ENCODE data around the gene TNS1.
"Not testable (repeated sequence)": the region's sequence is repeated elsewhere in the genome, so short reads cannot be mapped to it uniquely, and the experiment has no call there.

The TNS1 gene

DNA sequence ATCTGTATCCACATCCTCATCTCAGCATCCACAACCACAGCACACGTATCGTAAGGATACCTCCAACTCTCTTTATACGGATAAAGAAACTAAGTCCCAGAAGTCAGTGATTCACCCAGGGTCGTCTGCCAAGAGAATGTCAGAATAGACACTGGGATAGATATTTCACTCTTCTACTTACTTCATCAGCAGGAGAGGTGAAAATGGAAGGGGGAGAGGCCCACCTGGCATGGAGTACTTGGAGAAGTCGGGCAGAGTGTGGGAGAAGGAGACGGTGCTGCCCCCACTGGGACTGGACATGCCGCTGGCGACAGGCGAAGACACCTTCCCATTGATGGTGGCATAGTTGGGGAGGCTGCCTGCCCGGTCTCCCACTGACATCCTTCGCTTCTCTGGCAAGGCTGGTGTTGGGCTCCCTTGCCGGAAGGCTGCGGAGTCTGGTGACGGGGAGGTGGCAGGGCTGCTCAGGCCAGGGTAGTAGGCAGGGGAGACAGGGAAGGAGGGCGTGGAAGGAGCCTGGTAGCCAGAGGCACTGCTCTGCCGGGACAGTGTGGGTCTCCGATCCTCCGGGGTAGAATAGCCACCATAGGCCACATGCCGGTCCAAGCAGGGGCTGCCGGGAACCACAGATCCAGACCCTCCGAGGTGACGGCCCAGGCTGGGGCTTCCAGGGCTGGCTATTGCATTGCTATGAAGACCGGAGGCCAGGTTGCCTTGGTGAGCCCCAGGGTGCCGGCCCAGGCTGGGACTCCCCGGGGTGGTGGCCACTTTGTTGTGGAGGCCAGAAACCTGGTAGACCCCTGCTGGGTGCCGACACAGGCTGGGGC is 185.1 kb downstream of the TNS1 start:
- Histone ChIP-seq H3K4me1 (no peaks in the 10 kb centered on the region), H3K9me3 (no peaks in the 10 kb centered on the region), H3K4me3 (ENCODE audit: low read depth, low read length) (no peak overlapping the region), H3K27me3 (no peaks in the 10 kb centered on the region), H3K36me3 (peaks cover 62% of the 10 kb centered on the region)
- TF ChIP-seq, protein P1, sequence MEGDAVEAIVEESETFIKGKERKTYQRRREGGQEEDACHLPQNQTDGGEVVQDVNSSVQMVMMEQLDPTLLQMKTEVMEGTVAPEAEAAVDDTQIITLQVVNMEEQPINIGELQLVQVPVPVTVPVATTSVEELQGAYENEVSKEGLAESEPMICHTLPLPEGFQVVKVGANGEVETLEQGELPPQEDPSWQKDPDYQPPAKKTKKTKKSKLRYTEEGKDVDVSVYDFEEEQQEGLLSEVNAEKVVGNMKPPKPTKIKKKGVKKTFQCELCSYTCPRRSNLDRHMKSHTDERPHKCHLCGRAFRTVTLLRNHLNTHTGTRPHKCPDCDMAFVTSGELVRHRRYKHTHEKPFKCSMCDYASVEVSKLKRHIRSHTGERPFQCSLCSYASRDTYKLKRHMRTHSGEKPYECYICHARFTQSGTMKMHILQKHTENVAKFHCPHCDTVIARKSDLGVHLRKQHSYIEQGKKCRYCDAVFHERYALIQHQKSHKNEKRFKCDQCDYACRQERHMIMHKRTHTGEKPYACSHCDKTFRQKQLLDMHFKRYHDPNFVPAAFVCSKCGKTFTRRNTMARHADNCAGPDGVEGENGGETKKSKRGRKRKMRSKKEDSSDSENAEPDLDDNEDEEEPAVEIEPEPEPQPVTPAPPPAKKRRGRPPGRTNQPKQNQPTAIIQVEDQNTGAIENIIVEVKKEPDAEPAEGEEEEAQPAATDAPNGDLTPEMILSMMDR (IDR thresholded peaks at IDR 0.05; ENCODE audit: low read depth, low read length) = no peak
- no peak for DNase-seq

DNA sequence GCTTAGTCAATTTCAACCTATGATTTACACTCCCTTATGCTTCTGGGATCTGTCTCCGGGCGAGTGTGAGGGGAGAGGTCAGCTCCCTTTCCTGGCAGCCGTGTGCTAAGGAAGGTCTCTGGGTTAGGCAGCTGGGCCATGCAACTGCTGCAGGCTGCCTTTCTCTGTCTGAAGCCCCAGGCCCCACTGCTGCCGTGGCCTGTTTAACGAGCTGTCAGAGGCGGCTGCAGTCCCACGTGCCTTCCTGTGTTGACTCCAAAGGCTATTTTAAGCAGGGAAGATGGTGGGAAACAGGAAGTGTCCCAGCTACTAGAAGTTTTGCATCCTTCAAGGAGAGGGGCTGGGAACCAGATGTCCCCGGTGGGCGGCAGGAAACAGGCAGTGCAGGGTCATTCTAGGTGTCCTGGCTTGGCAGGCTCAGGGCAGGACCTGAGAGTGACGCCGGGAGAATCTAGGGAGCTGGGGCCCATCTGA is 186.4 kb downstream of the TNS1 start:
- no peaks in the 10 kb centered on the region for H3K27me3 ChIP-seq
- no peaks in the 10 kb centered on the region for H3K9me3 ChIP-seq
- no peaks in the 10 kb centered on the region for H3K4me1 ChIP-seq
- no peak overlapping the region for H3K4me3 ChIP-seq (ENCODE audit: low read depth, low read length)
- TF ChIP-seq, protein P1 (IDR thresholded peaks at IDR 0.05; ENCODE audit: low read depth, low read length) = no peak
- DNase-seq = no peak
- peaks cover 74% of the 10 kb centered on the region for H3K36me3 ChIP-seq

DNA sequence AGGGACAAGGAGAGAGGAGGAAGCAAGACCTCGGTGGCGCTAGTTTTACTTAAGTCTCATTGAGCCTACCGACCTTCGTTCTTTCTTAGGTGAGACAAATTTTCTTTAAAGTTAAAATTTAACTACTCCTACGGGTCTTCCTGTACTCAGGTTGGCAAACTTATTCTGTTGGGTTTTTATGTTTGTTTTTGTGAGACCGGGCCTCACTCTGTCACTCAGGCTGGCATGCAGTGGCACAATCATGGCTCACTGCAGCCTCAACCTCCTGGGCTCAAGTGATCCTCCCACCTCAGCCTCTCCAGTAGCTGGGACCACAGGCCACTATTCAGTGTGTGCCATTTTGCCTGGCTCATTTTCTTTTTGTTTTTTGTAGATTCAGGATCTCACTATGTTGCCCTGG is 189.0 kb downstream of the TNS1 start:
- no peak overlapping the region for H3K4me3 ChIP-seq (ENCODE audit: low read depth, low read length)
- H3K36me3 ChIP-seq = peaks cover 89% of the 10 kb centered on the region
- TF ChIP-seq, protein P1 (IDR thresholded peaks at IDR 0.05; ENCODE audit: low read depth, low read length) = no peak
- H3K27me3 ChIP-seq = no peaks in the 10 kb centered on the region
- H3K9me3 ChIP-seq = no peaks in the 10 kb centered on the region
- H3K4me1 ChIP-seq = no peaks in the 10 kb centered on the region
- DNase-seq = no peak

DNA sequence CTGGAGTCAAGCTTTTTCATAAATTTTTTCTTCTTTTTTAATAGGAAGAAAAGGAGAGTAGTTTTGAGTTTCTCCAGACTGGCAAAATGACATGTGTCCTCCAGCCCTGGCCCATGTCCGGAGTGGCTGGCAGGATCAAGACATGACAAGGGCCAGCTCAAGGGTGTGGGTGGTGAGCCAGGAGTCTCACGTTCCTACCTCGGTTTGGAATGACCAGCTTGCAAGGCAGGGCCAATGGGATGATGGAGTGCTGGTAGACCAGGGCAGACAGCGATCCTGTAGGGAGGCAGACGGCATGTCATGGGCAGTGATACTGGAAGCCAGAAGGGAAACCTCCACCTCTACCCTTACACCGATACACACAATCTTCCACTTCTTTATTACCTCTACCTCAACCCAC is 190.6 kb downstream of the TNS1 start:
- Histone ChIP-seq H3K4me3 (ENCODE audit: low read depth, low read length) (no peak overlapping the region), H3K36me3 (peaks cover 86% of the 10 kb centered on the region), H3K9me3 (no peaks in the 10 kb centered on the region), H3K4me1 (no peaks in the 10 kb centered on the region), H3K27me3 (no peaks in the 10 kb centered on the region)
- TF ChIP-seq, protein P1 (IDR thresholded peaks at IDR 0.05; ENCODE audit: low read depth, low read length) = no peak
- DNase-seq = no peak

DNA sequence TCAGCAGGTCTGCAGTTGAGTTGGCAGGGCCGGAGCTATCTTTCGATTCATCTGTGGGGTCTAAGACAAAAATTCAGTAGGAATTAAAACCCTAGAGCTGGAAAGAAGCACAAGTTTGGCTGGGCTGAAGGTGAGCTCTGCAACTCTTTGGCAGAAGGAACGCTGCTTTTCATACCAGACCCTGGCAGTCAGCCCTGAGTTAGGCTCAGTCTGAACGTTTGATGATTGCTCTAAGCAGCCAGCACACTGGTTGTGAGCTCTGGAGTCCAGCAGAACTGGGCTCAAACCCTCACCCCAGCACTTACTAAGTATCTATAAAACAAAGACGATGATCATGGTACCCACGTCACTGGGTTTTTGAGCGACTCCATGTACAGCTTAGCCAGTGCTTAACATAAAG is 192.5 kb downstream of the TNS1 start:
- no peak overlapping the region for H3K4me3 ChIP-seq (ENCODE audit: low read depth, low read length)
- no peaks in the 10 kb centered on the region for H3K27me3 ChIP-seq
- no peak for DNase-seq
- H3K9me3 ChIP-seq = no peaks in the 10 kb centered on the region
- TF ChIP-seq, protein P1 (IDR thresholded peaks at IDR 0.05; ENCODE audit: low read depth, low read length) = no peak
- no peaks in the 10 kb centered on the region for H3K4me1 ChIP-seq
- H3K36me3 ChIP-seq = peaks cover 76% of the 10 kb centered on the region

DNA sequence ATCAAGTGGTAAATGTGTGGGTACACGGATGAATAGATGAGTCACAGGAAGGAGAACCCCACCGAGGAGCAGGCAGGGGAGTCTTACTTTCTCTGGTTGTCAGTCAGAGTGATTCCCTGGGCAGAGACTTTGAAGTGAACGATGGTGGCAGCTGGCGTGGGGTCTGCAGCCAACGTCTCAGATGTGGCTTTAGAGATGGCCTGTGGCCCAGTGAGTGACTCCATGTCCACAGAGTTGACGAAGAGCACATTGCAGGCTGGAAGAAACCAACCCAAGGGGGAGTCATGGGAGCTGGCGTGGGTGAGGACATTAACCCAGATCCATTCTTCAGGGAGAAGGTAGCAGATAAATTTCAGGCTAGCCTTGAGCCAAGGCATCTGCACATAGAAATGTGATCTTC is 193.1 kb downstream of the TNS1 start:
- Histone ChIP-seq H3K4me3 (ENCODE audit: low read depth, low read length) (no peak overlapping the region), H3K9me3 (no peaks in the 10 kb centered on the region), H3K36me3 (peaks cover 71% of the 10 kb centered on the region), H3K27me3 (no peaks in the 10 kb centered on the region), H3K4me1 (no peaks in the 10 kb centered on the region)
- DNase-seq = no peak
- TF ChIP-seq, protein P1 (IDR thresholded peaks at IDR 0.05; ENCODE audit: low read depth, low read length) = no peak

DNA sequence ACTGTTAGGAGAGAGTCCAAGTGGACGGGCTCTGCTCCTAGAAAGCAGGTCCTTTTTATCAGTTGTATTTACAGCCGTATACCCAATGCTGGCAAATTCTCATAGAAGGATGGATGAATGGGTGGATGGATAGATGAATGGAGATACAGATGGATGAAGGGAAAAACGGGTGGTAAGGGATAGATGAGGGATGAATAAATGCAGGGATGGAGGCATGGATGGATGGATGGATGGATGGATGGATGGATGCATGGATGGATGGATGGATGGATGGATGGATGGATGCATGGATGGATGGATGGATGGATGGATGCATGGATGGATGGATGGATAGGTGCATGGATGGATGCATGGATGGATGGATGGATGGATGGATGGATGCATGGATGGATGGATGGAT is 193.8 kb downstream of the TNS1 start:
- H3K4me1 ChIP-seq; H3K27me3 ChIP-seq; DNase-seq; H3K9me3 ChIP-seq; H3K4me3 ChIP-seq (ENCODE audit: low read depth, low read length): not testable (repeated sequence)
- H3K36me3 ChIP-seq = peaks cover 68% of the 10 kb centered on the region

All from BE2C (cell line).